ENCODE data around the gene DCDC2B. TPM values are rescaled to one million over a fixed set of nuclear protein-coding genes. Genes with fewer than 3 reads are reported as not detected.
A peak's percentile ranks its signal among the peaks of the same experiment; 100 is the strongest.

Gene DCDC2B
- total and polyA plus RNA-seq, 9 of the 15 experiments (the other 6 are each of a cell fraction or from before 2014, with no cell fraction given): not detected

DNA sequence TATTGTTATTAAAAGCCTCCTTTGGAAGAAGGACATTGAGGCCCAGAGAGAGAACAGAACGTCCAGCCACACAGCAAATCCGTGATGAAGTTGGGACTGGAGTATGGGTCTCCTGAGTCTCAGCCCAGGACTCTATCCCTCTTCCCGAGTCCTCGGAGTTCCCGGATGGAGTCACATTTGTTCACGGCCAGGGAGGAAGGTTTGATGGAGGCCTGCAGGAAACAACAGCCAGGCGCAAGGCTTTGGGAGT lies 29.8 kb upstream of the DCDC2B start:
- Histone ChIP-seq H3K27me3 (ENCODE audit: control insufficient read depth in 2 of 2, insufficient read depth in 2 of 2, low read length in 2 of 2) (no peaks in the 10 kb centered on the region), H3K9me3 (replicated peaks; ENCODE audit: control insufficient read depth, insufficient read depth, low read depth, low read length) (no peaks in the 10 kb centered on the region), H3K9ac (ENCODE audit: insufficient read depth in 1 of 2, low read depth in 2 of 2, low read length in 2 of 2) (peak overlapping the region; percentile 94 to 97), H3K4me1 (replicated peaks in 1 of 2; ENCODE audit: control insufficient read depth in 2 of 2, insufficient read depth in 2 of 2, low read length in 2 of 2) (peaks cover 25 to 30% of the 10 kb centered on the region in 2 experiments), H3K36me3 (ENCODE audit: control insufficient read depth, insufficient read depth, low read length) (peaks cover 38% of the 10 kb centered on the region), H4K20me1 (replicated peaks; ENCODE audit: control insufficient read depth, insufficient read depth, low read length) (no peaks in the 10 kb centered on the region; the same call in 1 of the 2 replicates), H3K9me1 (ENCODE audit: control insufficient read depth, insufficient read depth, low read length) (no peaks in the 10 kb centered on the region), H3K4me3 (peak overlapping the region; percentile 77), H3K27ac (ENCODE audit: extremely low read depth, low read depth, low read length) (peak overlapping the region; percentile 89), H3K4me2 (ENCODE audit: insufficient read depth, low read length) (peak overlapping the region; percentile 92), H3K79me2 (ENCODE audit: control insufficient read depth, insufficient read depth, low read length) (peaks cover 44% of the 10 kb centered on the region), H2AFZ (ENCODE audit: low read depth, low read length) (peak overlapping the region; percentile 97)
- WGBS (ENCODE audit: insufficient coverage, low coverage, missing lambda C conversion rate): 6% methylated on average over 7 of the region's 7 CpGs
- in situ Hi-C loops (cut with MboI): no loop called here
- intact Hi-C loops (cut with micrococcal nuclease): loop anchor here (2.0 to 5.0 kb wide), 2 partner anchors 72 to 106 kb away; partner anchors contain the start of genes KPNA6 and TMEM39B
- TSS peak; percentile 95 for BruUV-seq (replicated peaks)
- FAIRE-seq (no peak), ATAC-seq (no peak; the same call in 2 of the 3 replicates), DNase-seq (ENCODE audit: extremely low read depth in 1 of 4, low spot score in 3 of 4) (no peak)
- POLR2A ChIA-PET: interaction anchor here (0.6 to 11.6 kb wide), 25 partner anchors 9 to 1991 kb away, joined by 3 to 201 read pairs (median 4); partner anchors contain the start of genes CCDC28B, KPNA6 and MARCKSL1
- CTCF ChIA-PET (ENCODE audit: low intra/inter-chr PET ratio): interaction anchor here (1.2 kb wide), 1 partner anchor 49 kb away, joined by 3 read pairs; no protein-coding TSS in a partner anchor
- no peak for TF ChIP-seq MBD2 (IDR thresholded peaks at IDR 0.05; ENCODE audit: borderline replicate concordance, low read depth)
- no peak for TF ChIP-seq KDM4B (IDR thresholded peaks at IDR 0.05; ENCODE audit: borderline replicate concordance in 2 of 2, low read depth in 1 of 2)
- TF ChIP-seq, protein P1, sequence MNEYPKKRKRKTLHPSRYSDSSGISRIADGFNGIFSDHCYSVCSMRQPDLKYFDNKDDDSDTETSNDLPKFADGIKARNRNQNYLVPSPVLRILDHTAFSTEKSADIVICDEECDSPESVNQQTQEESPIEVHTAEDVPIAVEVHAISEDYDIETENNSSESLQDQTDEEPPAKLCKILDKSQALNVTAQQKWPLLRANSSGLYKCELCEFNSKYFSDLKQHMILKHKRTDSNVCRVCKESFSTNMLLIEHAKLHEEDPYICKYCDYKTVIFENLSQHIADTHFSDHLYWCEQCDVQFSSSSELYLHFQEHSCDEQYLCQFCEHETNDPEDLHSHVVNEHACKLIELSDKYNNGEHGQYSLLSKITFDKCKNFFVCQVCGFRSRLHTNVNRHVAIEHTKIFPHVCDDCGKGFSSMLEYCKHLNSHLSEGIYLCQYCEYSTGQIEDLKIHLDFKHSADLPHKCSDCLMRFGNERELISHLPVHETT (CRISPR knock-in tag; conservative IDR thresholded peaks at IDR 0.05 in 1 of 2, IDR thresholded peaks at IDR 0.05 in 1 of 2): no peak
- TF ChIP-seq TAF7 (tag; IDR thresholded peaks at IDR 0.05): no peak
- TF ChIP-seq, protein P2, sequence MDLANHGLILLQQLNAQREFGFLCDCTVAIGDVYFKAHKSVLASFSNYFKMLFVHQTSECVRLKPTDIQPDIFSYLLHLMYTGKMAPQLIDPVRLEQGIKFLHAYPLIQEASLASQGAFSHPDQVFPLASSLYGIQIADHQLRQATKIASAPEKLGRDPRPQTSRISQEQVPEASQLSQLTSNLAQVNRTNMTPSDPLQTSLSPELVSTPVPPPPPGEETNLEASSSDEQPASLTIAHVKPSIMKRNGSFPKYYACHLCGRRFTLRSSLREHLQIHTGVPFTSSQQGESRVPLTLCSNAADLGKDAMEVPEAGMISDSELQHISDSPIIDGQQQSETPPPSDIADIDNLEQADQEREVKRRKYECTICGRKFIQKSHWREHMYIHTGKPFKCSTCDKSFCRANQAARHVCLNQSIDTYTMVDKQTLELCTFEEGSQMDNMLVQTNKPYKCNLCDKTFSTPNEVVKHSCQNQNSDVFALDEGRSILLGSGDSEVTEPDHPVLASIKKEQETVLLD (IDR thresholded peaks at IDR 0.05): no peak
- no peak; the same call in 1 of the 2 replicates for TF ChIP-seq ZNF561 (CRISPR knock-in tag; conservative IDR thresholded peaks at IDR 0.05)
- TF ChIP-seq, protein P3, sequence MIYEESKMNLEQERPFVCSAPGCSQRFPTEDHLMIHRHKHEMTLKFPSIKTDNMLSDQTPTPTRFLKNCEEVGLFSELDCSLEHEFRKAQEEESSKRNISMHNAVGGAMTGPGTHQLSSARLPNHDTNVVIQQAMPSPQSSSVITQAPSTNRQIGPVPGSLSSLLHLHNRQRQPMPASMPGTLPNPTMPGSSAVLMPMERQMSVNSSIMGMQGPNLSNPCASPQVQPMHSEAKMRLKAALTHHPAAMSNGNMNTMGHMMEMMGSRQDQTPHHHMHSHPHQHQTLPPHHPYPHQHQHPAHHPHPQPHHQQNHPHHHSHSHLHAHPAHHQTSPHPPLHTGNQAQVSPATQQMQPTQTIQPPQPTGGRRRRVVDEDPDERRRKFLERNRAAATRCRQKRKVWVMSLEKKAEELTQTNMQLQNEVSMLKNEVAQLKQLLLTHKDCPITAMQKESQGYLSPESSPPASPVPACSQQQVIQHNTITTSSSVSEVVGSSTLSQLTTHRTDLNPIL (CRISPR knock-in tag; IDR thresholded peaks at IDR 0.05): peak; percentile 34; the same call in 1 of the 2 replicates
- peak; percentile 73 for TF ChIP-seq PTRF (tag; IDR thresholded peaks at IDR 0.05)
- no peak for TF ChIP-seq TOE1 (IDR thresholded peaks at IDR 0.05; ENCODE audit: borderline replicate concordance)
- no peak for TF ChIP-seq TOE1 (CRISPR knock-in tag; IDR thresholded peaks at IDR 0.05; ENCODE audit: borderline replicate concordance, low read depth)
- TF ChIP-seq ZNF217 (CRISPR knock-in tag; IDR thresholded peaks at IDR 0.05): no peak
- TF ChIP-seq POLR2B (IDR thresholded peaks at IDR 0.05; ENCODE audit: low read depth, partially characterized antibody): no peak
- TF ChIP-seq, protein P4, sequence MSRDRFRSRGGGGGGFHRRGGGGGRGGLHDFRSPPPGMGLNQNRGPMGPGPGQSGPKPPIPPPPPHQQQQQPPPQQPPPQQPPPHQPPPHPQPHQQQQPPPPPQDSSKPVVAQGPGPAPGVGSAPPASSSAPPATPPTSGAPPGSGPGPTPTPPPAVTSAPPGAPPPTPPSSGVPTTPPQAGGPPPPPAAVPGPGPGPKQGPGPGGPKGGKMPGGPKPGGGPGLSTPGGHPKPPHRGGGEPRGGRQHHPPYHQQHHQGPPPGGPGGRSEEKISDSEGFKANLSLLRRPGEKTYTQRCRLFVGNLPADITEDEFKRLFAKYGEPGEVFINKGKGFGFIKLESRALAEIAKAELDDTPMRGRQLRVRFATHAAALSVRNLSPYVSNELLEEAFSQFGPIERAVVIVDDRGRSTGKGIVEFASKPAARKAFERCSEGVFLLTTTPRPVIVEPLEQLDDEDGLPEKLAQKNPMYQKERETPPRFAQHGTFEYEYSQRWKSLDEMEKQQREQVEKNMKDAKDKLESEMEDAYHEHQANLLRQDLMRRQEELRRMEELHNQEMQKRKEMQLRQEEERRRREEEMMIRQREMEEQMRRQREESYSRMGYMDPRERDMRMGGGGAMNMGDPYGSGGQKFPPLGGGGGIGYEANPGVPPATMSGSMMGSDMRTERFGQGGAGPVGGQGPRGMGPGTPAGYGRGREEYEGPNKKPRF (IDR thresholded peaks at IDR 0.05; ENCODE audit: low read depth, low read length): no peak
- no peak for TF ChIP-seq ZSCAN32 (CRISPR knock-in tag; IDR thresholded peaks at IDR 0.05)

Measured in K562 (cell line).